ENCODE measurements around the gene TOMM5. TPM values are rescaled to one million over a fixed set of nuclear protein-coding genes. Genes with fewer than 3 reads are reported as not detected.

The TOMM5 gene
- polyA plus RNA-seq, 2 of the 4 experiments (the other 2 are of a cell fraction): 338 to 339 TPM

DNA sequence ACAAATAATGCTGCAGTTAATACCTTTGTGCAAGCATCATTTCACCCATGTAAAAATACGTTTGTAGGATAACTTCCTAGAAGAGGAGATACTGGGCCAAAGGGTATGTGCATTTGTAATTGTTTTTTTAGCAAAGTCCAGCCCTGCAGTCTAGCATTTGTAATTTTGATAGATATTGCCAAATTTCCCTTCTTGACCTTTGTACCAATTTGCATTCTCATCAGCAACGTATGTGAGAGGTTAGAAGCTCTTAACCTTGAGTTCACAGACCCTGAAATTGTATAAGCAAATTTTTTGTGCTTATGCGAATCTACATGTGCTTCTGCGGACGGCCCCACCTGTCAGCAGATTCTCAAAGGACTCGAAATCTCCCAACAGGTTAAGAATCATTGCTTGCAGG is 18.6 kb upstream of the TOMM5 start:
- 49% methylated on average over 6 of the region's 6 CpGs for WGBS (ENCODE audit: missing lambda C conversion rate)
- DNase-seq (ENCODE audit: low read depth in 1 of 2, low spot score in 1 of 2) (no peak), FAIRE-seq (peak; percentile 23), ATAC-seq (no peak)
- CTCF ChIA-PET: no interaction called here
- H3K9me3 ChIP-seq: no peaks in the 10 kb centered on the region
- no peaks in the 10 kb centered on the region for H3K4me1 ChIP-seq
- POLR2A ChIA-PET: interaction anchor here (0.6 kb wide), 1 partner anchor 19 kb away, joined by 3 read pairs; no protein-coding TSS in a partner anchor
- H3K27ac ChIP-seq: no peak overlapping the region
- no peak for TF ChIP-seq HDAC2 (IDR thresholded peaks at IDR 0.05)
- no peak for TF ChIP-seq RNF2 (IDR thresholded peaks at IDR 0.05; ENCODE audit: borderline replicate concordance, low read depth)
- TF ChIP-seq POLR2A (IDR thresholded peaks at IDR 0.05; ENCODE audit: low read length): no peak
- TF ChIP-seq, protein P1, sequence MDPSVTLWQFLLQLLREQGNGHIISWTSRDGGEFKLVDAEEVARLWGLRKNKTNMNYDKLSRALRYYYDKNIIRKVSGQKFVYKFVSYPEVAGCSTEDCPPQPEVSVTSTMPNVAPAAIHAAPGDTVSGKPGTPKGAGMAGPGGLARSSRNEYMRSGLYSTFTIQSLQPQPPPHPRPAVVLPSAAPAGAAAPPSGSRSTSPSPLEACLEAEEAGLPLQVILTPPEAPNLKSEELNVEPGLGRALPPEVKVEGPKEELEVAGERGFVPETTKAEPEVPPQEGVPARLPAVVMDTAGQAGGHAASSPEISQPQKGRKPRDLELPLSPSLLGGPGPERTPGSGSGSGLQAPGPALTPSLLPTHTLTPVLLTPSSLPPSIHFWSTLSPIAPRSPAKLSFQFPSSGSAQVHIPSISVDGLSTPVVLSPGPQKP (IDR thresholded peaks at IDR 0.05; ENCODE audit: low read depth, low read length): no peak
- no peak for TF ChIP-seq HEYL (CRISPR knock-in tag; IDR thresholded peaks at IDR 0.05)
- TF ChIP-seq KDM5A (IDR thresholded peaks at IDR 0.05): no peak
- TF ChIP-seq REST (IDR thresholded peaks at IDR 0.05): no peak
- TF ChIP-seq POLR2AphosphoS2 (conservative IDR thresholded peaks at IDR 0.05; ENCODE audit: low read length): no peak
- TF ChIP-seq FOSB (CRISPR knock-in tag; IDR thresholded peaks at IDR 0.05): no peak
- no peak for TF ChIP-seq MAFK (IDR thresholded peaks at IDR 0.05; ENCODE audit: partially characterized antibody)
- no peak for TF ChIP-seq SMC3 (IDR thresholded peaks at IDR 0.05)
- TF ChIP-seq CHD4 (IDR thresholded peaks at IDR 0.05; ENCODE audit: borderline replicate concordance): no peak
- TF ChIP-seq, protein P2, sequence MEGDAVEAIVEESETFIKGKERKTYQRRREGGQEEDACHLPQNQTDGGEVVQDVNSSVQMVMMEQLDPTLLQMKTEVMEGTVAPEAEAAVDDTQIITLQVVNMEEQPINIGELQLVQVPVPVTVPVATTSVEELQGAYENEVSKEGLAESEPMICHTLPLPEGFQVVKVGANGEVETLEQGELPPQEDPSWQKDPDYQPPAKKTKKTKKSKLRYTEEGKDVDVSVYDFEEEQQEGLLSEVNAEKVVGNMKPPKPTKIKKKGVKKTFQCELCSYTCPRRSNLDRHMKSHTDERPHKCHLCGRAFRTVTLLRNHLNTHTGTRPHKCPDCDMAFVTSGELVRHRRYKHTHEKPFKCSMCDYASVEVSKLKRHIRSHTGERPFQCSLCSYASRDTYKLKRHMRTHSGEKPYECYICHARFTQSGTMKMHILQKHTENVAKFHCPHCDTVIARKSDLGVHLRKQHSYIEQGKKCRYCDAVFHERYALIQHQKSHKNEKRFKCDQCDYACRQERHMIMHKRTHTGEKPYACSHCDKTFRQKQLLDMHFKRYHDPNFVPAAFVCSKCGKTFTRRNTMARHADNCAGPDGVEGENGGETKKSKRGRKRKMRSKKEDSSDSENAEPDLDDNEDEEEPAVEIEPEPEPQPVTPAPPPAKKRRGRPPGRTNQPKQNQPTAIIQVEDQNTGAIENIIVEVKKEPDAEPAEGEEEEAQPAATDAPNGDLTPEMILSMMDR (IDR thresholded peaks at IDR 0.05): no peak
- TF ChIP-seq RCOR1 (IDR thresholded peaks at IDR 0.05; ENCODE audit: low read depth, low read length): no peak
- no peak for TF ChIP-seq NFE2L2 (conservative IDR thresholded peaks at IDR 0.05; ENCODE audit: low read length)
- no peak for TF ChIP-seq RFX5 (IDR thresholded peaks at IDR 0.05)
- TF ChIP-seq EHF (CRISPR knock-in tag; IDR thresholded peaks at IDR 0.05): no peak
- TF ChIP-seq SREBF2 (IDR thresholded peaks at IDR 0.05): no peak
- TF ChIP-seq TFCP2L1 (CRISPR knock-in tag; IDR thresholded peaks at IDR 0.05): no peak
- no peak overlapping the region for H3K4me3 ChIP-seq
- H3K4me2 ChIP-seq: no peak overlapping the region

DNA sequence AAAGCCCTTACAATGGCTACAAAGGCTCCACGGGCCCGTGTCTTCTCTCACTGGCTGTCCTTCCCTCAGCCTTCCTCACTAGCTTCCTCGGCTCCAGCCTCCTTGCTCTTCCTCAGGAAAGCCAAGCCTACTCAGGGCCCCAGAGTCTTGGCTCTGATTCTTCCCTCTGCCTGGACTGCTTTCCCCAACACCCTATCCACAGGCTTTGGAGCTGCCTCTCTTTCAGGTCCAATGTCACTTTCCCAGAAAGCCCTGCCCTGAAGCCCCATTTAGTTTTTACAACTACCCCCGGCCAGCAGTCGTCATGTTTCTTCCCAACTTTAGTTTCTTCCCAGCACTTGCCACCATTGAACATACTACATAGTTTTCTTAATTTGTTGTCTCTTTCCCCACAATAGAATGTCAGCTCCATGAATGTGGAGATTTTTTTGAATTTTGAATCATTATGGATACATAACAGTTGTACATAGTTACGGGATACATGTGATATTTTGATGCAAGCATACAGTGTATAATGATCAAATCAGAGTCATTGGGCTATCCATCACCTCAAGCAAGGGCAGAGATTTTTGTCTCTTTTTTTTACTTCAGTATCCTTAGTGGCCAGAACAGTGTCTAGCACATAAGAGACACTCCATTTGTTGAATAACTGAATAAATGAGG is 17.5 kb upstream of the TOMM5 start:
- 48% methylated on average over 6 of the region's 6 CpGs for WGBS (ENCODE audit: missing lambda C conversion rate)
- ATAC-seq: no peak
- Histone ChIP-seq H3K4me3 (no peak overlapping the region), H3K27ac (no peak overlapping the region), H3K9me3 (no peaks in the 10 kb centered on the region), H3K4me2 (no peak overlapping the region), H3K4me1 (no peaks in the 10 kb centered on the region)
- no peak for FAIRE-seq
- TF ChIP-seq CBX2 (IDR thresholded peaks at IDR 0.05; ENCODE audit: borderline replicate concordance, low read depth): no peak
- TF ChIP-seq CHD2 (IDR thresholded peaks at IDR 0.05; ENCODE audit: low read length, partially characterized antibody): no peak
- TF ChIP-seq HMGXB4 (CRISPR knock-in tag; IDR thresholded peaks at IDR 0.05; ENCODE audit: borderline replicate concordance): no peak
- no peak for TF ChIP-seq CHD4 (IDR thresholded peaks at IDR 0.05; ENCODE audit: borderline replicate concordance)
- TF ChIP-seq RCOR1 (IDR thresholded peaks at IDR 0.05; ENCODE audit: low read depth, low read length): no peak
- TF ChIP-seq MAZ (IDR thresholded peaks at IDR 0.05; ENCODE audit: borderline replicate concordance, low read depth, low read length): no peak
- no peak for TF ChIP-seq RNF2 (IDR thresholded peaks at IDR 0.05; ENCODE audit: borderline replicate concordance, low read depth)
- no peak for TF ChIP-seq ESRRA (IDR thresholded peaks at IDR 0.05; ENCODE audit: borderline replicate concordance, low read length)
- no peak for TF ChIP-seq TFCP2L1 (CRISPR knock-in tag; IDR thresholded peaks at IDR 0.05)
- no peak for TF ChIP-seq FOSL2 (IDR thresholded peaks at IDR 0.05)
- no peak for TF ChIP-seq FOSL2 (CRISPR knock-in tag; IDR thresholded peaks at IDR 0.05)
- TF ChIP-seq, protein P3, sequence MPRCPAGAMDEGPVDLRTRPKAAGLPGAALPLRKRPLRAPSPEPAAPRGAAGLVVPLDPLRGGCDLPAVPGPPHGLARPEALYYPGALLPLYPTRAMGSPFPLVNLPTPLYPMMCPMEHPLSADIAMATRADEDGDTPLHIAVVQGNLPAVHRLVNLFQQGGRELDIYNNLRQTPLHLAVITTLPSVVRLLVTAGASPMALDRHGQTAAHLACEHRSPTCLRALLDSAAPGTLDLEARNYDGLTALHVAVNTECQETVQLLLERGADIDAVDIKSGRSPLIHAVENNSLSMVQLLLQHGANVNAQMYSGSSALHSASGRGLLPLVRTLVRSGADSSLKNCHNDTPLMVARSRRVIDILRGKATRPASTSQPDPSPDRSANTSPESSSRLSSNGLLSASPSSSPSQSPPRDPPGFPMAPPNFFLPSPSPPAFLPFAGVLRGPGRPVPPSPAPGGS (IDR thresholded peaks at IDR 0.05): no peak
- no peak for TF ChIP-seq EP300 (IDR thresholded peaks at IDR 0.05)
- TF ChIP-seq SMC3 (IDR thresholded peaks at IDR 0.05): no peak
- TF ChIP-seq JUNB (IDR thresholded peaks at IDR 0.05): no peak
- TF ChIP-seq NR3C1 (IDR thresholded peaks at IDR 0.05): no peak
- POLR2A ChIA-PET: no interaction called here
- CTCF ChIA-PET: no interaction called here
- DNase-seq (ENCODE audit: low read depth in 1 of 2, low spot score in 1 of 2): no peak

Measured in A549 (cell line).